LNCAP (cell line): ENCODE results near the gene RERE.

Experiments
- CTCF ChIP-seq: fragments of 450-650 bp; IDR thresholded peaks from 2 replicates; pipeline ENCODE4 v1.5.1; 2017; ENCODE audit warnings: mild to moderate bottlenecking

The RERE gene

GRCh38 chr1:8790987-8791386 is 26.5 kb downstream of the RERE start:
- no peak for TF ChIP-seq CTCF

GRCh38 chr1:8790478-8790877 is 27.0 kb downstream of the RERE start:
- TF ChIP-seq CTCF = no peak

GRCh38 chr1:8789314-8790214 is 27.9 kb downstream of the RERE start:
- TF ChIP-seq CTCF = no peak

GRCh38 chr1:8787218-8787617 is 30.2 kb downstream of the RERE start:
- TF ChIP-seq CTCF = no peak

GRCh38 chr1:8782955-8783354 is 34.5 kb downstream of the RERE start:
- no peak for TF ChIP-seq CTCF

GRCh38 chr1:8782001-8782620 is 35.3 kb downstream of the RERE start:
- TF ChIP-seq CTCF = no peak

GRCh38 chr1:8780405-8780804 is 37.0 kb downstream of the RERE start:
- TF ChIP-seq CTCF = no peak
